ENCODE data around the gene CDC42SE1. TPM values are rescaled to one million over a fixed set of nuclear protein-coding genes. Genes with fewer than 3 reads are reported as not detected.
"Not testable (repeated sequence)": the region's sequence is repeated elsewhere in the genome, so short reads cannot be mapped to it uniquely, and the experiment has no call there.

The CDC42SE1 gene
- total RNA-seq, 1 experiment from 2014 or later = 63.8 TPM

GRCh38 chr1:151104630-151105029 lies 45.2 kb upstream of the CDC42SE1 start:
- CTCF ChIA-PET = interaction anchor here (0.5 kb wide), 1 partner anchor 78 kb away, joined by 12 read pairs; no protein-coding TSS in a partner anchor
- POLR2A ChIA-PET (ENCODE audit: low non-redundant PET) = no interaction called here
- Histone ChIP-seq H3K27ac (ENCODE audit: low read depth, low read length, poor library complexity, severe bottlenecking) (no peak overlapping the region), H3K27me3 (replicated peaks; ENCODE audit: insufficient read depth, low read depth, low read length, poor library complexity) (no peaks in the 10 kb centered on the region), H3K4me1 (ENCODE audit: insufficient read depth, low read length, poor library complexity, severe bottlenecking) (no peaks in the 10 kb centered on the region), H3K4me3 (ENCODE audit: low read depth, low read length, poor library complexity, severe bottlenecking) (no peak overlapping the region), H3K9me3 (ENCODE audit: low read depth, low read length, poor library complexity, severe bottlenecking) (no peaks in the 10 kb centered on the region), H3K36me3 (ENCODE audit: insufficient read depth, low read length, poor library complexity, severe bottlenecking) (no peaks in the 10 kb centered on the region)
- DNase-seq (ENCODE audit: low spot score) = no peak
- BruUV-seq (replicated peaks) = no TSS peak
- intact Hi-C loops (cut with micrococcal nuclease; ENCODE audit: unreplicated experiment) = no loop called here
- TF ChIP-seq CTCF (conservative IDR thresholded peaks at IDR 0.05; ENCODE audit: low read depth, low read length) (no peak), EZH2 (IDR thresholded peaks at IDR 0.05; ENCODE audit: borderline replicate concordance, low read depth, low read length, poor library complexity, severe bottlenecking) (no peak)

- Histone ChIP-seq H3K27me3 (replicated peaks; ENCODE audit: insufficient read depth, low read depth, low read length, poor library complexity) (no peaks in the 10 kb centered on the region), H3K4me1 (ENCODE audit: insufficient read depth, low read length, poor library complexity, severe bottlenecking) (no peaks in the 10 kb centered on the region), H3K9me3 (ENCODE audit: low read depth, low read length, poor library complexity, severe bottlenecking) (no peaks in the 10 kb centered on the region), H3K27ac (ENCODE audit: low read depth, low read length, poor library complexity, severe bottlenecking) (no peak overlapping the region), H3K36me3 (ENCODE audit: insufficient read depth, low read length, poor library complexity, severe bottlenecking) (no peaks in the 10 kb centered on the region), H3K4me3 (ENCODE audit: low read depth, low read length, poor library complexity, severe bottlenecking) (no peak overlapping the region)
- intact Hi-C loops (cut with micrococcal nuclease; ENCODE audit: unreplicated experiment) = loop anchor here (2.0 to 10.0 kb wide), 4 partner anchors 34 to 244 kb away; partner anchors contain the start of genes PSMD4 and TNFAIP8L2
- BruUV-seq (replicated peaks) = no TSS peak
- POLR2A ChIA-PET (ENCODE audit: low non-redundant PET) = no interaction called here
- CTCF ChIA-PET = interaction anchor here (0.6 kb wide), 1 partner anchor 15 kb away, joined by 3 read pairs; no protein-coding TSS in a partner anchor
- no peak for DNase-seq (ENCODE audit: low spot score)
- TF ChIP-seq CTCF (conservative IDR thresholded peaks at IDR 0.05; ENCODE audit: low read depth, low read length) (no peak), EZH2 (IDR thresholded peaks at IDR 0.05; ENCODE audit: borderline replicate concordance, low read depth, low read length, poor library complexity, severe bottlenecking) (no peak)
Measured at GRCh38 chr1:151098126-151098525, 38.7 kb upstream of the CDC42SE1 start.

- H3K4me3 ChIP-seq (ENCODE audit: low read depth, low read length, poor library complexity, severe bottlenecking); H3K4me1 ChIP-seq (ENCODE audit: insufficient read depth, low read length, poor library complexity, severe bottlenecking); H3K27ac ChIP-seq (ENCODE audit: low read depth, low read length, poor library complexity, severe bottlenecking); H3K9me3 ChIP-seq (ENCODE audit: low read depth, low read length, poor library complexity, severe bottlenecking); BruUV-seq (replicated peaks); H3K36me3 ChIP-seq (ENCODE audit: insufficient read depth, low read length, poor library complexity, severe bottlenecking); DNase-seq (ENCODE audit: low spot score); POLR2A ChIA-PET (ENCODE audit: low non-redundant PET); H3K27me3 ChIP-seq (replicated peaks; ENCODE audit: insufficient read depth, low read depth, low read length, poor library complexity); CTCF ChIA-PET: not testable (repeated sequence)
- intact Hi-C loops (cut with micrococcal nuclease; ENCODE audit: unreplicated experiment) = loop anchor here (5.0 to 10.0 kb wide), 3 partner anchors 35 to 245 kb away; partner anchors contain the start of gene PSMD4
Measured at GRCh38 chr1:151097426-151097825, 38.0 kb upstream of the CDC42SE1 start.

DNA sequence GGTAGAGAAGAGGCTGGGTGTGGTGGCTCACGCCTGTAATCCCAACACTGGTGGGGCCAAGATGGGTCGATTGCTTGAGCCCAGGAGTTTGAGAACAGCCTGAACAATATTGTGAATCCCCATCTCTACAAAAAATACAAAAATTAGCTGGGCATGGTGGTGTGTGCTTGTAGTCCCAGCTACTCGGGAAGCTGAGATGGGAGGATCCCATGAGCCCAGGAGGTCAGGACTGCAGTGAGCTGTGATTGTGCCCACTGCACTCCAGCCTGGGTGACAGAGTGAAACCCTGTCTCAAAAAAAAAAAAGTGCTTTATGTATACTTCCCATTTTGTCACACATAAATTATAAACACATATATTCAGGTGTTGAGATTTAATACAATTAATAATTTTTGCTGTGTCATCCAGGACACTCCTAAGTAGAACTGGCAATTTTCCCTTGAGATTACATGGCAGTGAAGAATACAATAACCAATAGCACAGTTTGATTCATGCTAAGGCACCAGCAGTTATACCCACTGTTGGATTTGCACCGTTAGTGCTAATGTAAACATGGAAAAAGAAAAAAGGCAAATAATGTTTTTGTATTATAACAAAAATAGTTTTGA lies 26.6 kb upstream of the CDC42SE1 start:
- BruUV-seq (replicated peaks) = no TSS peak

More for the DNA sequence above, 26.6 kb upstream of the CDC42SE1 start:
- H3K4me3 ChIP-seq (ENCODE audit: low read depth, low read length, poor library complexity, severe bottlenecking) = no peak overlapping the region
- intact Hi-C loops (cut with micrococcal nuclease; ENCODE audit: unreplicated experiment) = no loop called here
- CTCF ChIA-PET = interaction anchor here (1.3 kb wide), 1 partner anchor 14 kb away, joined by 3 read pairs; no protein-coding TSS in a partner anchor
- no peaks in the 10 kb centered on the region for H3K9me3 ChIP-seq (ENCODE audit: low read depth, low read length, poor library complexity, severe bottlenecking)
- POLR2A ChIA-PET (ENCODE audit: low non-redundant PET) = interaction anchor here (0.6 kb wide), 1 partner anchor 45 kb away, joined by 3 read pairs; no protein-coding TSS in a partner anchor
- no peaks in the 10 kb centered on the region for H3K27me3 ChIP-seq (replicated peaks; ENCODE audit: insufficient read depth, low read depth, low read length, poor library complexity)
- DNase-seq (ENCODE audit: low spot score) = no peak
- no peaks in the 10 kb centered on the region for H3K36me3 ChIP-seq (ENCODE audit: insufficient read depth, low read length, poor library complexity, severe bottlenecking)
- H3K4me1 ChIP-seq (ENCODE audit: insufficient read depth, low read length, poor library complexity, severe bottlenecking) = no peaks in the 10 kb centered on the region
- no peak for TF ChIP-seq EZH2 (IDR thresholded peaks at IDR 0.05; ENCODE audit: borderline replicate concordance, low read depth, low read length, poor library complexity, severe bottlenecking)
- H3K27ac ChIP-seq (ENCODE audit: low read depth, low read length, poor library complexity, severe bottlenecking) = peak overlapping the region; percentile 42
